GM18505 (cell line): ENCODE data around the gene C1QA.

Experiments used
- ATAC-seq: cut with Tn5 transposase; IDR thresholded peaks from one replicate; pipeline ENCODE4 v1.9.1; 2021; ENCODE audit not compliant: unreplicated experiment
- POLR2A ChIP-seq: IDR thresholded peaks from 4 replicates; pipeline ENCODE4 v1.6.1; 2011; ENCODE audit warnings: borderline replicate concordance; ENCODE audit not compliant: insufficient read depth, insufficient read length; ENCODE audit errors: extremely low read depth

The C1QA gene

DNA sequence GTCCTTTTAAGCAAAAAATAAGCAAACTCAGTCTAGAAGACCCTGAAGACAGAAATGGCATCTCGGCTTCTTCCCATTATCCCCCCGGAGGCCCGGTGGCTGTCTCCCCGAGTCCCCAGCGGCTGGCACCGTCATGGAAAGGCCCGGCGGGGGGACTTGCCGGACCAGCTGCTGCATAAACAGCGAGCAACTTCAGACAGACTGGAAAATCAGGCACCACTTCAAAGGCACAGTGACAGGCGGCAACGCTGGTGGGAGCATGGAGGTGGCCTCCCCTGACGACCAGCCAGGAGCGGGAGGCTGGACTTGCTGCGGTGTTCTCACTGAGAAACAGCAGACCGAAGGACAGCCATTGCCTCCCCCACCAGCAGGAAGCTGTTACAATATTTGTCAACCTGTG lies 18.4 kb upstream of the C1QA start:
- TF ChIP-seq POLR2A = no peak
- ATAC-seq = no peak

DNA sequence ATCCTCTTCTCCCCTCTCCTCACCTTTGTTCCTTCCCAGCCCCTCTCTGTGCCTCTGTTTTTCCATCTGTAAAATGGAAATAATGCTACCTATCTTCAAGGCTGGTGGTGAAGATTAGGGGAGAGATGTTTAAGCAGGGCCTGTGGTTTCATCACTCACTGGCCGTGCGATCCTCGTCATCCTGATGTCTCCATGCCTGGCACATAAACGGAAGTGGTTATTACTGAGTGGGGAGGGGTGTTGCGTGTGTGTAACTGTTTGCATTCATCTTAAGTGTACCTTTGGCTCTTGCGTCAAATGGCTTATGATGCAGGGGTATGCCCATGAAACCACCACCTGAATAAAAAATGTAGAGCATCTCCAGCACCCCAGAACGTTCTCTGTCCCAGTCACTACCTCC lies 17.2 kb upstream of the C1QA start:
- no peak for ATAC-seq
- TF ChIP-seq POLR2A = no peak

DNA sequence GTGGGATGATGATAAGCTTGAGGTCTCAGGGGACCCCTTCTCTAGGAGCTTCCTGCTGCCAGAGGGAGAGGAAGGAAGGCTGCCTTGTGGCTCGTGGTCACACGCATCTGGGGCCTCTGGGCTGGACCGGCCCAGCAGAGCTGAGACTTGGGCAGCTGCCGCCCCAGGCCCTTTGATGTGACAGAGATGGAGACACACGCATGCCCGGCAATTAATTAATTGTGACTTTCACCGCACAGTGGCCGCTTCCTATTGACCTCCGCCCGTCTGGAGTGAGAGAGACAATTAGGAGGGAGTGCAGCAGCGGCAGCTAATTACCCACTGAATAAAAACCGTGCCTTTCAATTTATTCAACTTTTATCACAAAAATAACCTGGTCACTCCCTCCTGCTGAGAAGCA lies 16.6 kb upstream of the C1QA start:
- ATAC-seq = no peak
- TF ChIP-seq POLR2A = no peak

DNA sequence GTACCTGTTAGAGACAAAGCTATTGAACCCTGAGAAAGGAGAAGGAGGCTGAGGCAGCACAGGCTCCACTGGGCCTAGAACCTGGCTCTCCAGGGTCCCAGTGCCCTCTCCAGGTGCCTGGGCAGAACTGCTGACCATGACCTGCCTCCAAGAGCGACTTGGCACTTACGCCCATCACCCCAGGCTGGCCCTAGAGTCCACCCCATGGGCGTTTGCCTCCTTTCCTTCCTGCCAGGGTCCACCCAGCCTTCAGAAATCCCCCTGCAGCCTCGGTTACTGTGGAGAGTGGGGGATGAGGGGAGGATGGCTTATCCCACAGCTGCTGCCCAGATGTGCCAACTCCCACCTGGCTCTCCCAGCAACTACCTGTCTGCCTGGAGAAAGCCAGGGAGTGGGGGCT lies 14.7 kb upstream of the C1QA start:
- no peak for TF ChIP-seq POLR2A
- ATAC-seq = no peak

DNA sequence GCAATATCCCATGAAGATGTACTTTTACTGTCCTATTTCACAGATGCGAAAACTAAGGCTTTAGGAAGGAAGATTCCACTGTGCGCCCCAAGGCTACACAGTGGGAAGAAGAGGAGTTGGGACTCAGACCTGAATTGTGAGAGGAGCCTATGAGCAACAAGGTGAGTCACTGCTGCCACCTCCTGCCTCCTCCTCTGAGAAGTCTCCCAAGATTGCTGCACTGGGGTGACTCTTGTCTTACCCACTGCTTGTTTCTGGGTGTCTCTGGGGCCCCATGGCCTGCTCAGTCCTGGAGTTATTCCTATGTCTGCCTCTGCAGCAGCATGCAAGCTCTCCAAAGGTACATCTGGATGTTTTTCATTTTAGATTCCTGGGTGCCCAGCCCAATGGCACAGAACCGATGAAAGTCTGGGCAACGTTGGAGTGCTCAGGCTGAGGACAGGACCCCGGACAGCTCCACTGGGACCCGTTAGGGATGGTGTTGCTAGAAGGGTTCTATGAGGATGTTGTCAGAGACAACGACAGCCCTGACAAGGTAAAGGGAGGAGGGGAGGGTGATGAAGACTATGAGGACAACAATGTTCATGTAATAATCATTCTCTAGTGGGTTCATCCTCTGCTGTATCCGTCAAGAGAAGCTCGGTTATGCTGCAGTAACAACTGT lies 11.0 kb upstream of the C1QA start:
- TF ChIP-seq POLR2A = no peak
- no peak for ATAC-seq

DNA sequence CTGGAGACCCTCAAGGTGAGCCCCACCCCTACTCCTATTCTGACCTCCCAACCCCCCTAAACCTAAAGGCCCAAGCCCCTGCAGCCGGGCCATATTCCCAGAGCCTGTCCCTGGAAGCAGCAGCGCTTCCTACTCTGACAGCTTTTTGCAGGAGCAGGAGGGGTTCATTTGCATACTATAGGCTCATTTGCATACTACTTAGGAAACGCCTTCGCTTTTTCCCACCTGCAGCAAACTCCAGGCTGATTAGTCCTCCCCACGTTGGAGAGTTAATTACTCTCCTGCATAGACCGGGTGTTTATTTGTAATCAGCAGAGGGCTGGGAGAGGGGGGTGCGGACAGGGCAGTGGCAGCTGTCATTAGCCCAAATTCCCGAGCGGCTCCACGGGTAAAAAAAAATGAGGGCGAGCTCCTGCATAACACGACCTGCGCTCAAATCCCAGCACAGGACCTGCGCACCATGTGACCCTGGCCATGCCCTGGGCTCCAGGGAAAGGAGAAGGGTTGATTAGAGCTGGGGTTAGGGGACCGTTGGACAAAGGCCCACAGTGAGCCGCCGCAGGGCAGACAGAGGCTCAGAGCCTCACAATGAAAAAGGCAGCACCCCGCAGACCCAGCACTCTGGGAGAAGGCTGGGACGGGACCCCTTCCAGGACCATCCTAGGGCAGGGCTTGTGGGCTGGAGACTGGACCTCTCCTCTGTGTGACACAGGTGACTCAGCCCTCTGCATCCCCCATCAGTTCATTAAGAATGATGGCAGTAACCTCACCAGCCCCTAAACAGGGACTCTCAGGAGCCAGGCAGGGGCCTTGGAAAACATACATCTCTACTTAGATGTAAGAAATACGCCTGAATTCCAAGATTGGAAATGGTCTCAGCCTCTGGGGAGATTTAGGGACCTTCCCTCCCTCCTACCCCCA lies 9.9 kb upstream of the C1QA start:
- no peak for ATAC-seq

DNA sequence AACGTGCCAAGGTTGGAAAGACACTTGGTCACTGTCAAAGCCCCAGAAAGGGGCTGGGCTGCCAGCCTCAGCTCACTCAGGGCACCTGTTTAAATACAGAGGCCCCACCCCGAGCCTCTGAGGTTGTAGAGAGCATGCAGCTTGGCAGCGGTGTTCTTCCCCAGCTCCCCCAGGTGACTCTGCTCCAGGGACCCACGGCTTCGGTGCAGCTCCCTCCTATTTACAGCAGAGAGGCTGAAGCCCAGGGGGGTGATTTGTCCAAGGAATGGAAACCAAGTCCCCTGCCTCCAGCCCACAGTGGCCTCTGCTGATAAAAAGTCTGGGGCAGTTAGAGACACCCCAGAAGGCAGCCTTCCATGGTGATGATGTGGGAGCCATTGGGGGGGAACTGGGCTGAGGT lies 9.1 kb upstream of the C1QA start:
- ATAC-seq = no peak
- TF ChIP-seq POLR2A = no peak

More for the DNA sequence above, 9.9 kb upstream of the C1QA start:
- TF ChIP-seq POLR2A = no peak

DNA sequence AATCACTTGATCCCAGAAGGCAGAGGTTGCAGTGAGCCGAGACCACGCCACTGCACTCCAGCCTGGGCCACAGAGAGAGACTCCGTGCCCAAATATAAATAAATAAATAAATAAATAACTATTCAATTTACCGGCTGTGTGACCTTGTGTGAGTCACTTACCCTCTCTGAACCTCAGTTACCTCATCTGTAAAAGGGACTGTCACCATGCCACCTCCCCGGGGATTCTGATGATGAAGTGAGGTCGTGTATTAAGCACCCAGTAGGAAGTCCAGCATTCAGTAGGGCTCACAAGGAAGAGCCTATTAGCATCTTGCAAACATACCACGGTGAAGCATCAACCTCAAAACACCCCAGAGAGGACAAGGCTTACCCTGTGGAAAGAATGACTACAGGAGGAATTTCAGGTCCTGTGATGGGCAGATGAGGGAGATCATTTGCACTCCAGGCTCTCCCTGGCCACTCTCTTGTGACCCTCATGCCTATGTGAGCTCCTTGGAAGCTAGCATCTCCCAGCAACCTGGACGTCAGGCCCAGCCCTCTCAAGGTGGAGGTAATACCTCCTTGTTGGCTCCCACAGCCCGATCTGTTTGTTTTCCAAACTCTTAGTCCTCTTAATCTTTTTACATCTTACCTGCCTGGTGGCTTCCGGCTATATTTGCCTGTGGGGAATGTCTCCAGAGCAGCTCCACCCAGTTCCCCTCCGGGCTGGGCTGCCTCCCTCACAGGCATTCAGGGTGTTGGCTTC lies 7.6 kb upstream of the C1QA start:
- no peak for TF ChIP-seq POLR2A

DNA sequence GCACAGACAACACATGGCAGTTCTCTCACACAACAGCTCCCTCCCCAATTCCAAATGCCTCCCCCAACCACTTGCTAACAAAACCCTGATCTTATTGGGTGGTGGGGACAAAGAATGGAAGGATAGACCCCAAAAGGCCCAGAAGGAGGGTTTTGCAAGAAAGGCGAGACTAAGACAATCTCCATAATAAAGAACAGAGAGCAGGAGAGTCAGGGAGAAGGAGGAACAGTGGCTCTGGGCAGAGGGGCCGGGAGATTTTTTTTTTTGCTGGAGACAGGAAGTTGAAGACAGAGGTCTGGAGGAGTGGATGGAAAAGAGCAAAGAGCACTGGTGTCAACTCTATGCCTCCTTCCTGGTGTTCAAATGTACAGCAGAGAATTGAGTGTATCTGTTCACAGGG lies 6.5 kb upstream of the C1QA start:
- ATAC-seq = no peak
- TF ChIP-seq POLR2A = no peak

More for the DNA sequence above, 7.6 kb upstream of the C1QA start:
- no peak for ATAC-seq

DNA sequence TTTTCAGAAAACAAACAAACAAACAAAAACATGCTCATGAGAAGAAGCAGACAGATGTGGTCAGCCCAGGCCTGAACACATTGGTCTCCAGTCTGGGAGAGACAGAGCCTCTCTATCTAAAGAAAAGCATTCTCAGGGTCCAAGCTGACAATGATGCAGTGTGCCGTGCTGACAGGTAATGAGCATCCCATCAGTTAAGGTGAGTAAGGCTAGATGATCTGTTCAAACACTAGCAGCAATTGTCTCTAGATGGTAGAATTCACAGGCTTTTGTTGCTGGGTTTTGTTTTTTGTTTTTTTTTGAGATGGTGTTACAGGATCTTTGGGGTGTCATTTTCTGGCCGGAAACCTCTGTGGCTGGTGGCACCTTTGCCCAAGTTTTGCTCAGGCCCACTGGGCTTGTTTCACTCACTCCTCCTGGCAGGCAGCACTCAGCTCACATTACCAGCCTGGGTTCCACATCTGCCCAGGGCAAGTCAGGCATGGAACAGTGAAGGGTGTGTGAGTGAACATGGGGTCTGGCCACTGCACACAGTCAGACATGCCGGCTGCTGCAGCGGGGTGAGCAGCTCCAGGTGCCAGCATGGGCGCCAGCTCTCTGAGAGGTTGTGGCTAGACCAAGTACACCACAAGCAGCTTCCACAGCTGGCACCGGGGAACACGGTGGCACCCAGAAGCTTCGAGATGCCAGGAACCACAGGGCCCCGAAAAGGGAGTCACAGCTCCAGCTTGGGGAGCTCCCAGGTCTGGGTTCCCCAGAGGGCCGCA lies 2.5 kb upstream of the C1QA start:
- no peak for TF ChIP-seq POLR2A
- ATAC-seq = no peak

DNA sequence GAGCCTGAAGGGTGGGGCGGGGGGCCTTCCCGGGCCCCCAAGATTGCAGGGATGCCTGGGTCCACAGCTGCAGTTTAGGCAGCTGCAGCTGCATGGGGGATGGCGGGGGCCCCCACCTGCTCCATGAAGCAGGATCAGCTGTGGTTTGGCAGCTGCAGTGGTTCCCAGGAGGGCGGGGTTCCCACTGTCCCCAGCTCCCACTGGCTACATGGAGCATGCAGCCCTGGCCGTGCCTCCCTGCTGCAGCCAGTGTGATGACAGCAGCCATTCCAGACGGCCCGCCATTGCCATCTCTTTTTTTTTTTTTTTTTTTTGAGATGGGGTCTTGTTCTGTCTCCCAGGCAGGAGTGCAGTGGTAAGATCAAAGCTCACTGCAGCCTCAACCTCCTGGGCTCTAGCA lies 992 bp upstream of the C1QA start:
- ATAC-seq = no peak
- TF ChIP-seq POLR2A = no peak

DNA sequence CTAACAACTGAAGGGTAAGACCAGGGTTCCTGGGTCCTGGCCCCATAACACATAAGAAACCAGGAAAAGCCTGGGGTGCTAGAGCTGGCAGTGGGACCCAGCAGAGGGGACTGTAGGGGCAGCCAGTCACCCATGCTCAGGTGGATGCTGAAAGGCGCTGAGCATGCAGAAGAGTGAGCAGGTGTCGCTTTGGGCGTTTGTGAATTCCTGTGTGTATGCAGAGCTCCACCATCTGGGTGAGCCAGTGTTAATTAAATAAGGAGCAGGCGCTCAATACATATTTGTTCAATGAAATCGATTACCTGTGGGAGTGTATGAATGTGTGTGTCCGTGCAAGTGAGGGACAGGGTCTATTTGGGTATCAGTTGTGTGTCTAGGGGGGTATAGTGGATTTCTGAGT lies 499 bp downstream of the C1QA start:
- ATAC-seq = no peak
- TF ChIP-seq POLR2A = no peak
